ENCODE results near the gene IGFL4.

The IGFL4 gene

DNA sequence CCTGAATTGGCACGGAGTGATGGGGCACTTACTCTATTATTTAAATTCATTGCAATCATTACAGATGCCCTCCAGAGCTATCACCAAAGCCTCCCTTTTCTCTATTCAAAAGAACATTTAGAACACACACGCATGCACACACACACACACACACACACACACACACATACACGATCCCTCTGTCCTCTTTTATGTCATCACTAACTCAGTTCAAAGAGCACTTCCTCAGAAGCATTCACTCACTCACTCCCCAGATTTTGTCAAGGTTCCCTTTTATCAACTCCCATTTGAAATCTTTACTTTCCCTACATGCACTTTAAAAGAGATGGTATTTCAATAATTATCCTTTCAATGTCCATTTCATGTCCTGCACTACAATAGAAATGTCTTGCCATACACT, 22.4 kb upstream of the IGFL4 start:
- DNase-seq (ENCODE audit: low spot score) = no peak

DNA sequence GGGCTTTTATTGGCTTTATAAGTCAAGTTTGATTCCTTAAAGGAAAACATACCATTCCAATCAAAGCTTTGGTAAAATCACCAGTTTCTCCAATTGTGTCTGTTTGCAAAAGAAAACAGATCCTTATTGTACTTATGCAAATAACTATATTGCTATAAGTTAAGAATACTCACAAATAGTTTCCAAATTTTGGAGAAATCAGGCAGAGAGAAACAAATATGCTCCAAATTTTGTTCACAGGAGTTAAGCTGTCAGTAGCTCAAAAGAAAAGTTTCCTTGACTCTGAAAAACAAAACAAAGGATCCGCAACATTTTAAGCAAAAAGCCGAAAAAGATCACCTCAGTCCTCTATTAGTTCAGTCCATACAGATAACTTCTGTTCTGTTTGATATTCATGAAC, 19.2 kb upstream of the IGFL4 start:
- DNase-seq (ENCODE audit: low spot score) = no peak

- DNase-seq (ENCODE audit: low spot score) = no peak
These were observed 18.0 kb upstream of the IGFL4 start for GRCh38 chr19:46058778-46059177.

- peak; percentile 100 for DNase-seq (ENCODE audit: low spot score)
These were observed 15.7 kb upstream of the IGFL4 start for GRCh38 chr19:46056536-46056935.

GRCh38 chr19:46052896-46053295, 12.1 kb upstream of the IGFL4 start:
- DNase-seq (ENCODE audit: low spot score) = no peak

DNA sequence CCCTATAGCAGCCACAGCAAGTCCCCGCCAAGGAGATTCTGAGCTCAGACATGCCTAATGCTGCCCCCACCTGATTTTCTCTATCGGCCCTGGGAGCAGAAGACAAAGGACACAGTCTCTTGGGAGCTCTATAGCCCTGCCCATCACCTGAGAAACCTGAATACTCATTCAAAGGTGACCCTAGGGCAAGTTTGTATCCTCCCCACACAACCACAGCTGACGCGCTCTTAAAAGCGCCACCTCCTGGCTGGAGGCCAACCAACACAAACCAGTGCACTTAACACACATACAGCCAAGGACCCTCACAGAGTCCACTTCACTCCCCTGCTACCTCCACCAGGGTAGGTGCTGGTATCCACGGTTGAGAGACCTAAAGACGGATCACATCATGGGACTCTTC, 8.8 kb upstream of the IGFL4 start:
- DNase-seq (ENCODE audit: low spot score) = peak; percentile 36

- DNase-seq (ENCODE audit: low spot score) = no peak
These were observed 2.7 kb upstream of the IGFL4 start for GRCh38 chr19:46043519-46043918.

GRCh38 chr19:46042252-46042883, 1.6 kb upstream of the IGFL4 start:
- DNase-seq (ENCODE audit: low spot score) = peak; percentile 57

- no peak for DNase-seq (ENCODE audit: low spot score)
These were observed 677 bp downstream of the IGFL4 start for GRCh38 chr19:46040125-46040524.

DNA sequence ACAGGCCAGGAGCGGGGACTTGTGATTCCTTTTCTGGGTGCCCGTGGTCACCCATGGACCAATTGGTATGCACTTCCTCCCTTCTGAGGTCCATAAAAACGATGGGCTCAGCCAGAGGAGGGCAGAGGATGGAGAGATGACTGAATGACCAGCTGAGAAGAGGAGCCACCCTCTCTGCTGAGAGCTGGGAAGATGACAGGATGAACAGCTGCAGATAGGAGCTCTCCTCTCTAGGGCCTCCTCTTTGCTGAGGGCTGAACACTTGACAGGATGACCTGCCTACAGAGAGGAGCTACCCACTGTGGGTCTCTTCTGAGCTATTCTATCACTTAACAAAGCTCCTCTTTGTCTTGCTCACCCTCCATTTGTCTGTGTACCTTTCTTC, 4.1 kb downstream of the IGFL4 start:
- no peak for DNase-seq (ENCODE audit: low spot score)

DNA sequence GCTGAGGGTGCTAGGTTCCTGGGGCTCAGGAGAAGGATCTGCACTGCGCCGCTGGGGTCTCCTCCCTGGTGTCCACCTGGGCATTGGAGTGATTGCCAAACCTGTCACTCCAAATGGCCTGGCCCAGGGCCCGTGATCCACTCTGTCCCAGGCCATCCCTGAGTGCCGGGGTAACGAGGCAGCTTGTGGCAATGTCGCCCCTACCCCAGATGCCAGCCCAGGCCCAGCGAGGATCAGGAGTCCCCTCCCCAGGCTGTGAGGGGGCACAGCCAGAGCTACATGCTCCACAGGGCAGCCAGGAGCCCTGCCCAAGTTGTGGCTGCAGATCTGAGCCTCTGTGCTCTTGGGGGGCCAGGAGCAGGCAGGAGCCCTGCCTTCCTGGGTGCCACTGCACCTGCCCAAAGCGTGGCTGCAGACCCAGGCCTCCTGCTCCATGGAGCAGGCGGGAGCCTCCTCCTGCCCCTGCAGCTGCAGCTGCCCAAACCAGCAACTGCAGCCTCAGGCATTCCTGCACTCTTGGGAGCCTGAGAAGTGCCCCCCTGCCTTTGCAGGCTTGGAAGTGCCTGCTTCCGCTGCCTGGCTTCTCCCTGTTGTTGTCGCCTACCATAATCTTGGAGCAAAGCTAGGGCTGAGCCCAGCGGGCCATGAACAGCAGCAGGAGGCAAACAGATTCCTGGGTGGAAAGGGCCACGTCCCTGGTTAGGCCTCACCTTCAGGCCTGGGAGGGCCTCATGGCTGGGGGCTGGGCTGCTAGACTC, 4.6 kb downstream of the IGFL4 start:
- DNase-seq (ENCODE audit: low spot score) = no peak

DNA sequence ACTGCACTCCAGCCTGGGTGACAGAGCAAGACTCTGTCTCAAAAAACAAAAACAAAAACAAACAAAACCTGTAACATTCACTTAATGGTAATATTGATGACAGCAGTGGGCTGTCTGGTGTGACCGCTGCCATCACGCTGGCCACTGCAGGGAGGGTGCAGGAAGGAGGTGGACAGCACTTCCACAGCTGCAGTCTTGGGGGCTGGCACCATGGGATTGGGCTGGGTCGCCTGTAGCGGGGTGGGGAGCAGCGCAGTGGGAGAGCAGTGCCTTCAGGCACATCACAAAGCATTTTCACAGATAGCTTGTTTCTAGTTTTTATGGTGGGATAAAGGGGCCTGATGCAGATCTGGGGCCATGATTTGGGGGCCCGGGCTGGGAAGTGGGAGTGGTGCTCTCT, 5.3 kb downstream of the IGFL4 start:
- no peak for DNase-seq (ENCODE audit: low spot score)

- DNase-seq (ENCODE audit: low spot score) = no peak
These were observed 7.4 kb downstream of the IGFL4 start for GRCh38 chr19:46033401-46033800.

GRCh38 chr19:46032597-46033025, 8.2 kb downstream of the IGFL4 start:
- DNase-seq (ENCODE audit: low spot score) = no peak

- DNase-seq (ENCODE audit: low spot score) = no peak
These were observed 8.8 kb downstream of the IGFL4 start for GRCh38 chr19:46031781-46032596.

DNA sequence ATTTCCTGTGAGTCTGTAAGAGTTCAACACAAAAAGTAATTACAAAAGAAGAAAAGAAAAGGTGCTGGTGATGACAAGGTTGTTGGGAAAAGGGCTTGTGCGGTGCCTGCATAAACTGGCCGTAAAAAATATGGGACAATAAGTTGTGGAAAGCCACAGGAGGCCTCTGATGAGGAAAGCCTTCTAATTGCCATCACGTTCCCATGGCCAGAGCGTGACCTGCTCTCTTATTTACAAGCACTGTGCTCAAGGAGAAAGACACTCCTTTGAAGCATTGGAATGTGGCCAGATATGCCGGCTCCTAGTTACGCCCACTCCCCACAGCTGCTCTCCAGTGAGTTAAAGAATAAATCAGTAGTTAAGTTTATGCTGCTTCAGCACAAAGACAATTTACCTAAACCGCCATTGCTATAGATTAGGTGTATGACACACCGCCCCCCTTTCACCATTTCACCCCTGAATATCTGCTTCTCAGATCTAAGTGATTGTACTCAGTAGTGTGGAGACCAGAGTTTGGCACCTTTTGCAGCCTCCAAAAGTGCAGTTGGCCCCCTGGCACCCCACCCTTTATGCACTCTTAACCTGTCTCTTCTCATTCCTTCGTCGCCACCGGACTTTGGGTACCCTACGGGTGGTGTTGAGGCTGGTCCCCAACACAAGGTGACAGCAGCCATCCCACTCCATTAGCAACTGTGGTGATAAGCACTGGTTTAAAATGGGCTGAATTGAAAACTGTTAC, 9.8 kb downstream of the IGFL4 start:
- DNase-seq (ENCODE audit: low spot score) = peak; percentile 60

DNA sequence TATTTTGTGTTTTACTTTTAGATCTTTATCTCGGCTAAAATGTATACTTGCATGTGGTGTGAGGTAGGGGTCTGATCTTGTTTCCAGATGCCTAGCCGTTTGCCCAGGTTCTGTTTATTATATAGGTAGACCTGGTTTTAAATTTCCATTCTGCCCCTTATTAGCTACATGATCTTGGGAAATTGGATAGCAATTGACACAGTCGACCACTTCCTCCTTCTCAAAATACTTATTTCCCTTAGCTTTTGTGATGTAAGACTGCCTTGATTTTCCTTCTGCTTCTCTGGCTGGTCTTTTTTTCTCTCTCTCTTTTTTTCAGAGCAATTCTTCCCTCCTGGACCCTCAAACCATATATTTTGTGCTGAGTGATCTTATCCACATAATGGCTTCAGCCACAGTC, 15.0 kb downstream of the IGFL4 start:
- no peak for DNase-seq (ENCODE audit: low spot score)

DNA sequence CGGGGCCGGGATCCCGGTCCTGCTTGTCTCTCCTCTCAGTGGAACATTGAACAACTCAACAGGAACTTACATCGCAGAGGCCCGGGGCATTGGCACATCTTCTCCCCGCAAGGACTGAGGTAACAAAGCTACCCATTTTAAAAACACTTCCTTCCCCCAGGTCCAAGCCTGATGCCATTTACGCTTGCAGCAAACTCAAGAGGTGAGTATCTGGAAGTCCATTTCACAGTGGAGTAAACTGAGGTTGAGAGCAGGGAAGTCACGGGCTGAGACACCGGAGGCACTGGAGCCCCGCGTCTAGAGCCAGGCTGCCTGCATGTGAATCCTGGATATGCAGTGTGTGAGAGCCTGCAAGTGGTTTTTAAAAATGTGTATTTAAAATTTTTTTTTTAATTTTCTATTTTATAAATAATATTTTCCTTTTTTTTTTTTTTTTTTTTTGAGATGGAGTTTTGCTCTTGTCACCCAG, 17.5 kb downstream of the IGFL4 start:
- no peak for DNase-seq (ENCODE audit: low spot score)

GRCh38 chr19:46022431-46023310, 18.1 kb downstream of the IGFL4 start, which contains the start of gene PGLYRP1:
Gene PGLYRP1 (minus strand): TSS chr19:46023053. CDS start chr19:46023021, 32 bp downstream.
- no peak for DNase-seq (ENCODE audit: low spot score)

GRCh38 chr19:46022061-46022430, 18.8 kb downstream of the IGFL4 start:
- DNase-seq (ENCODE audit: low spot score) = no peak

GRCh38 chr19:46021531-46022041, 19.2 kb downstream of the IGFL4 start:
- DNase-seq (ENCODE audit: low spot score) = peak; percentile 53
